ENCODE measurements around the gene RGS4.

RGS4 gene

DNA sequence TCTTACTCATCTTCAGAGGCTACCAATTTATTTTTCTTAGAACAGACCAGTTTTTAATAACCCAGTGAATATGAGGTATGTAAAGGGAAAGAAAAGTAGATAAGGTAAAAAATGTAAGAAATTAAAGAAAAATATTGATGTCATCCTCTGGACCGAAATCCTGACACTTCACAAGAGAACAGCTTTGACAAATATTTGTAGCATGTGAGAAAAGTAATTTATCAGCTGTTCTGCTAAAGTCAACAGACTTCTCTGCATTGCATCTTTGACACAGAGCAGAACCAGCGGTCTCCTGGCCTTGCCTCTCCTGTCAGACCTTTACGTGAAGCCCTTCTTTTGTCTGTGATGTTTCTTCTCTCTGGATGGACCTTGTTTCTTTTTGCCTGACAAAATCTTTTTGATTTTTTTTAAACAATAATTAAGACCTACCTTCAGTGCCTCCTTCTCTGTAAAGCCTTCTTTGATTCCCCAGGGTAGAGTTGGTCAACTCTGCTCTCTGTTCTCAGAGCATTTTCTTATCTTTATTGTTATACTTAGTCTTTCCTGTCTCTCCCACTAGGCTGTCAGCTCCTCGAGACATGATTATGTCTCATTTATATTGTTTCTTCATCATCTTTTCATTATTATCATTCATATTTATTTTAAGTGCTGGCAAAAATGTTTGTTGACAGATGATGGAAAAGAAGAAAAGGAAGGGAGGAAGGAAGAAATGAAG lies 35.4 kb downstream of the RGS4 start:
- DNase-seq, result no peak

DNA sequence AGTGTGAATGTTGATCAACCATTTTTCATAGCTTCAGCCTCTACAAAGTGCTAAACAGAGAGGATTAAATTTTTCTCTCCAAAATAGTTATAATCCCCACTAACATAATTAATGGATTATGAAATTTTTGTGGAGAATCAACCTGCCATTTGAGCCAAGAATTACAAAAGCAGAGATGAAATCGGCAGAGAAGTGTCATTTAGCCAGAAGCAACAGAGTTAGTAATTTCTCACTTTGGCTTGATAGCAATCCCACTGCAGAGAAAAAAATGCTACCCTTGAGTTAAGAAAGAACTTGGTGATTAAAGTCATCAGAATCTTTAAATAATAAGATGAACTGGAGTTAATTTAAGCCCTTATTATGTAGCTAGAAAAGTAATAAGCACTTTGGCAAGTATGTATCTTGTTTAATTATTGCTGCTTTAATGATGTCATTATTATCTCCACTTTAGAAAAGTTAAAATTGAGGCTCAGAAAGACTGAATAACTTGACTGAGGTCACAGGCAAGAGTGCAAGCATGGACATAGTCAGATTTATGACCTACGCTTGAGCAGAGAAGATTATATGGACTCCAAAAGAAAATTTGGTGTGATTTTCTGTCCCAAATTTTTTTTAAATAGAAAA lies 37.3 kb downstream of the RGS4 start:
- no peak for DNase-seq

DNA sequence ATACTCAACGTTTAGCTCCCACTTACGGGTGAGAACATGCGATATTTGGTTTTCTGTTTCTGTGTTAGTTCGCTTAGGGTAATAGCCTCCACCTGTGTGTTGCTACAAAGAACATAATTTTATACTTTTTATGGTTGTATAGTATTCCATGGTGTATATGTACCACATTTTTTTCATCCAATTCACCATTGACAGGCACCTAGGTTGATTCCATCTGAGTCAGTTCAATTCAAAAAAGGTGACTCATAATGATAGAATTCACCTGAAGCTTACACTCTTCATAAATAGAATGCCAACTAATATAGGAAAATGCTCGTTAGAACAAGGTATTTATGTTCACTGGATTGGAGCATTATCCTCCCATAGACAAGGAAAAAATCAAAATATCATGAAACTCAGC lies 38.5 kb downstream of the RGS4 start:
- DNase-seq, result no peak

DNA sequence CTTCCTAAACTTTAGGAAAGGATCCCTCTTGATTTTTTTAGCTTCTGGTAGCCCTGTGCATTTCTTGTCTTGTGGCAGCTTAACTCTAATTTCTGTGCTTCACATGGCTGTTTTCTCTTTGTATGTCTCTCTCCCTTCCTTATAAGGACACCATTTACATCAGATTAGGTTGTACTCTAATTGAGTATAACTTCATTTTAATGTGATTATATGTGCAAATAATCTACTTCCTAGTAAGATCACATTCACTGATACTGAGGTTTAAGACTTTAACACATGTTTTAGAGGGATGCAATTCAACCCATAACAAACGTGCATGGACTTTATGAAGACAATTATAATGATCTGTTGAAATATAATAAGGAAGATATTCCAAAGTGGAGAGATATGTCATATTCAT lies 46.7 kb downstream of the RGS4 start:
- DNase-seq, result no peak

GRCh38 chr1:163119707-163120106 lies 50.5 kb downstream of the RGS4 start:
- DNase-seq, result no peak

DNA sequence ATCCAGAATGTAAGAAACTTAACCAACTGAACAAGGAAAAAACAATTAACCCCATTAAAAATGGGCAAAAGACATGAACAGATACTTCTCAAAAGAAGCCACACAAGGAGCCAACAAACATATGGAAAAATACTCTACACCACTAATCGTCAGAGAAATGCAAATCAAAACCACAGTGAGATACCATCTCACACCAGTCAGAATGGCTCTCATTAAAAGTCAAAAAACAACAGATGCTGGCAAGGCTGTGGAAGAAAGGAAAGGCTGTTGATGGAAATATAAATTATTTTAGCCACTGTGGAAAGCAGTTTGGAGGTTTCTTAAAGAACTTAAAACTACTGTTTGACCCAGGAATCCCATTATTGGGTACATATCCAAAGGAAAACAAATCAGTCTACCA lies 51.2 kb downstream of the RGS4 start:
- DNase-seq, result no peak

DNA sequence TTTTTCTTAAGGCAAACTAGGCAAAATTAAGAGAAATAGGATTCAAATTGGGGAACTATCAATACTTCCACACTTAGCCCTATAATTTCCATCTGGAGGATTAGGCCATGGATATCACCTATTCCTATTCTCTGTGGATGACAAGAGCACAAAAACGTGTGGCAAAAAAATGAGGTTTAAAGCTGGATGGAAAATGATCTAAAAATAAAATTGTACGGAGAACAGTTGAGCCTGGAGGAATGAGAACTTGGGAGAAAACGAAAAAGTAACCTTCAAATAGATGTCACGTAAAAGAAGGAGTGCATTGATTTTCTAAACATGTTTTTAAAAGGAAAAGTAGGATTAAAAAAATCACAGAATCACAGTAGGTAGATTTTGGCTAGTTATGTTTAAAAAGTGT lies 55.7 kb downstream of the RGS4 start:
- DNase-seq, result no peak
